Measurements from ENCODE around the gene NR3C2.

Gene NR3C2

DNA sequence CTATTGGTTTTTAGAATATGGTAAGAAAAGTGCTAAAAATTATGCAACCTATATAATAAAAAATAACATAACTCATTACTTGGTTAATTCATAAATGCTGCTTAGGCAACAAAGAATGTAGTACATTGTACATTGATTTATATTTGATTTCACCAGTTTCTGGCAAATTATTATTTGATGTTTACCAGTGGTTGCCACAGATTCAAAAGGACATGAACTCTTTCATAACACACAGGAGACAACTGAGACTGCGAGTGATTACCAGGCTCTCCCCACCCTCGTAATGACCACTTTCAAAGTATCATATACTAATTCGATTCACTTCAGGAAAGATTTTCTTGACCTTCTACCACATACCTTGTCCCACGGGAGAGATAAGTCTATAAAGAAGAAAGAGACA, 158.5 kb downstream of the NR3C2 start:
- H3K79me2 ChIP-seq (ENCODE audit: insufficient read depth, low read length): no peaks in the 10 kb centered on the region
- H4K20me1 ChIP-seq (ENCODE audit: insufficient read depth, low read length): no peaks in the 10 kb centered on the region
- H3K27me3 ChIP-seq (ENCODE audit: insufficient read depth, low read length): no peaks in the 10 kb centered on the region
- H3F3A ChIP-seq (ENCODE audit: insufficient read depth, low read length): no peaks in the 10 kb centered on the region
- H3K9me3 ChIP-seq (ENCODE audit: low read length): no peaks in the 10 kb centered on the region
- no peaks in the 10 kb centered on the region for H3K36me3 ChIP-seq (ENCODE audit: insufficient read depth, low read length)
- TF ChIP-seq, protein P1, sequence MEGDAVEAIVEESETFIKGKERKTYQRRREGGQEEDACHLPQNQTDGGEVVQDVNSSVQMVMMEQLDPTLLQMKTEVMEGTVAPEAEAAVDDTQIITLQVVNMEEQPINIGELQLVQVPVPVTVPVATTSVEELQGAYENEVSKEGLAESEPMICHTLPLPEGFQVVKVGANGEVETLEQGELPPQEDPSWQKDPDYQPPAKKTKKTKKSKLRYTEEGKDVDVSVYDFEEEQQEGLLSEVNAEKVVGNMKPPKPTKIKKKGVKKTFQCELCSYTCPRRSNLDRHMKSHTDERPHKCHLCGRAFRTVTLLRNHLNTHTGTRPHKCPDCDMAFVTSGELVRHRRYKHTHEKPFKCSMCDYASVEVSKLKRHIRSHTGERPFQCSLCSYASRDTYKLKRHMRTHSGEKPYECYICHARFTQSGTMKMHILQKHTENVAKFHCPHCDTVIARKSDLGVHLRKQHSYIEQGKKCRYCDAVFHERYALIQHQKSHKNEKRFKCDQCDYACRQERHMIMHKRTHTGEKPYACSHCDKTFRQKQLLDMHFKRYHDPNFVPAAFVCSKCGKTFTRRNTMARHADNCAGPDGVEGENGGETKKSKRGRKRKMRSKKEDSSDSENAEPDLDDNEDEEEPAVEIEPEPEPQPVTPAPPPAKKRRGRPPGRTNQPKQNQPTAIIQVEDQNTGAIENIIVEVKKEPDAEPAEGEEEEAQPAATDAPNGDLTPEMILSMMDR (IDR thresholded peaks at IDR 0.05; ENCODE audit: low read length): no peak
- no peak for TF ChIP-seq EZH2 (IDR thresholded peaks at IDR 0.05; ENCODE audit: borderline replicate concordance, low read length)
- H3K9ac ChIP-seq (ENCODE audit: low read length): no peak overlapping the region
- no peaks in the 10 kb centered on the region for H3K9me2 ChIP-seq (ENCODE audit: low read depth, low read length)
- no peak overlapping the region for H2AFZ ChIP-seq (ENCODE audit: low read length)
- H3K27ac ChIP-seq (ENCODE audit: low read depth, low read length, poor library complexity, severe bottlenecking): no peak overlapping the region
- H3K4me2 ChIP-seq (ENCODE audit: low read length): no peak overlapping the region
- H3K4me1 ChIP-seq (ENCODE audit: insufficient read depth, low read length, severe bottlenecking): peaks cover 38% of the 10 kb centered on the region
- no peak overlapping the region for H3K4me3 ChIP-seq (ENCODE audit: low read depth, low read length, poor library complexity, severe bottlenecking)

DNA sequence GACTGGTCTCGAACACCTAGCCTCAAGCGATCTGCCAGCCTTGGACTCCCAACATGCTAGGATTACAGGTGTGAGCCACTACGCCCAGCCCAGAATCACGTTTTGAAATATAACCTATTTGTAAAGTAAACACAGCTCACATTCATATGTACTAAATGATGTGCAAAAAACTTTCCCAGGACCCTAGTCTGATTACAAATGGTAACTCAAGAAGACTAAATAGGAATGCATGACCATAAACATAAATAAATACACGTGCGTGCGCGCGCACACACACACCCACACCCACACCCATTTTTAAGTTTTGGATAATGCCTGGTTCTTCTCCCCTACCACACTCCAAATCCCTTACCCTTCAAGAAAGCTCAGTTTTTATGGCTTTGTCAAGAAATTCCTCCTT, 163.9 kb downstream of the NR3C2 start:
- Histone ChIP-seq H3K9me2 (ENCODE audit: low read depth, low read length) (no peaks in the 10 kb centered on the region), H3K4me3 (ENCODE audit: low read depth, low read length, poor library complexity, severe bottlenecking) (no peak overlapping the region), H3K27me3 (ENCODE audit: insufficient read depth, low read length) (no peaks in the 10 kb centered on the region), H3K4me1 (ENCODE audit: insufficient read depth, low read length, severe bottlenecking) (peaks cover 15% of the 10 kb centered on the region), H3K79me2 (ENCODE audit: insufficient read depth, low read length) (no peaks in the 10 kb centered on the region), H3K9me3 (ENCODE audit: low read length) (no peaks in the 10 kb centered on the region), H3F3A (ENCODE audit: insufficient read depth, low read length) (no peaks in the 10 kb centered on the region), H3K27ac (ENCODE audit: low read depth, low read length, poor library complexity, severe bottlenecking) (no peak overlapping the region), H3K36me3 (ENCODE audit: insufficient read depth, low read length) (no peaks in the 10 kb centered on the region), H3K4me2 (ENCODE audit: low read length) (no peak overlapping the region), H4K20me1 (ENCODE audit: insufficient read depth, low read length) (no peaks in the 10 kb centered on the region), H3K9ac (ENCODE audit: low read length) (no peak overlapping the region), H2AFZ (ENCODE audit: low read length) (no peak overlapping the region)
- TF ChIP-seq EZH2 (IDR thresholded peaks at IDR 0.05; ENCODE audit: borderline replicate concordance, low read length): no peak
- TF ChIP-seq, protein P1 (IDR thresholded peaks at IDR 0.05; ENCODE audit: low read length): no peak

DNA sequence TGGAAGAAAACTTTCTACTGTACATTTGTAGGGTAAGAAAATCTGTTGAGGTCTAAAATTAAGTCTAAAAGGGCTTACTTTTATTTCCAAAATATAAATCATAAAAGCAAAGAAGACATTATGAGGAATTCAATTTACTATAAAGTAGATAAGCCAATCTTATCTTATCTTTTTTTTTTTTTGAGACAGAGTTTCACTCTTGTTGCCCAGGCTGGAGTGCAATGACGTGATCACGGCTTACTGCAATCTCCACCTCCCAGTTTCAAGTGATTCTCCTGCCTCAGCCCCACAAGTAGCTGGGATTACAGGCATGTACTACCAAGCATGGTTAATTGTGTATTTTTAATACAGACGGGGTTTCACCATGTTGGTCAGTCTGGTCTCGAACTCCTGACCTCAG, 166.9 kb downstream of the NR3C2 start:
- no peaks in the 10 kb centered on the region for H4K20me1 ChIP-seq (ENCODE audit: insufficient read depth, low read length)
- H3K27me3 ChIP-seq (ENCODE audit: insufficient read depth, low read length): no peaks in the 10 kb centered on the region
- no peaks in the 10 kb centered on the region for H3K36me3 ChIP-seq (ENCODE audit: insufficient read depth, low read length)
- H3K9me2 ChIP-seq (ENCODE audit: low read depth, low read length): no peaks in the 10 kb centered on the region
- no peak overlapping the region for H3K27ac ChIP-seq (ENCODE audit: low read depth, low read length, poor library complexity, severe bottlenecking)
- no peak for TF ChIP-seq EZH2 (IDR thresholded peaks at IDR 0.05; ENCODE audit: borderline replicate concordance, low read length)
- TF ChIP-seq, protein P1 (IDR thresholded peaks at IDR 0.05; ENCODE audit: low read length): no peak
- H3K4me3 ChIP-seq (ENCODE audit: low read depth, low read length, poor library complexity, severe bottlenecking): no peak overlapping the region
- H3K9ac ChIP-seq (ENCODE audit: low read length): no peak overlapping the region
- no peaks in the 10 kb centered on the region for H3K9me3 ChIP-seq (ENCODE audit: low read length)
- H3K4me1 ChIP-seq (ENCODE audit: insufficient read depth, low read length, severe bottlenecking): peaks cover 14% of the 10 kb centered on the region
- no peak overlapping the region for H3K4me2 ChIP-seq (ENCODE audit: low read length)
- H3F3A ChIP-seq (ENCODE audit: insufficient read depth, low read length): no peaks in the 10 kb centered on the region
- H3K79me2 ChIP-seq (ENCODE audit: insufficient read depth, low read length): no peaks in the 10 kb centered on the region
- H2AFZ ChIP-seq (ENCODE audit: low read length): no peak overlapping the region

All from OCI-LY1 (cell line).